ENCODE results near the gene EBF4. TPM values are rescaled to one million over a fixed set of nuclear protein-coding genes. Genes with fewer than 3 reads are reported as not detected.
A peak's percentile ranks its signal among the peaks of the same experiment; 100 is the strongest.

Gene EBF4
- total RNA-seq, 1 donor from 2014 or later = 5.9 TPM

DNA sequence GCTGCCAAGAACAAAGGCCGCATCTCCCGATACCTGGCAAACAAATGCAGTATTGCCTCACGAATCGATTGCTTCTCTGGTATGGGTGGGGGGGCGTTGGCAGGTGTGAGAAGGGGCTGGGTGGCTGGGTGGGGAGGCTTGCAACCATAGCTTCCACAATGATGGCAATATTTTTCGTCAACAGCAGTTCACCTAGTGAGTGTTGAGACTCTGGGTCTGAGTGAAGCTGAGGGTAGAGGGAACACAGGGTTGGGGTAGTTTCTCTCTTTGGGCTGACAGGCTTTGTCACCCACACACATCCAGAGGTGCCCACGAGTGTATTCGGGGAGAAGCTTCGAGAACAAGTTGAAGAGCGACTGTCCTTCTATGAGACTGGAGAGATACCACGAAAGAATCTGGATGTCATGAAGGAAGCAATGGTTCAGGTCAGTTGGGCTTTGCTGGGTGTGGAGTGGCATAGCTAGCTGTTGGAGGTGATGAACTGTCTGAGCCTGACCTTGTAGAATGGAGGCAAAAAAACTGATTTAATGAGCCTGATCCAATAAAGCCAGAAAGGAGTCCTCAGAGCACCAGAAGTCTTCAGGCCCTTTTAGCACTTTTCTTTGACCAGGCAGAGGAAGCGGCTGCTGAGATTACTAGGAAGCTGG is 36.0 kb upstream of the EBF4 start:
- H3K27ac Mint-ChIP-seq (ENCODE audit: unreplicated experiment) = no peak overlapping the region
- H3K27me3 Mint-ChIP-seq (ENCODE audit: unreplicated experiment) = peaks cover 5% of the 10 kb centered on the region
- peaks cover 27% of the 10 kb centered on the region for H3K4me1 Mint-ChIP-seq (ENCODE audit: unreplicated experiment)
- TF ChIP-seq, protein P1, sequence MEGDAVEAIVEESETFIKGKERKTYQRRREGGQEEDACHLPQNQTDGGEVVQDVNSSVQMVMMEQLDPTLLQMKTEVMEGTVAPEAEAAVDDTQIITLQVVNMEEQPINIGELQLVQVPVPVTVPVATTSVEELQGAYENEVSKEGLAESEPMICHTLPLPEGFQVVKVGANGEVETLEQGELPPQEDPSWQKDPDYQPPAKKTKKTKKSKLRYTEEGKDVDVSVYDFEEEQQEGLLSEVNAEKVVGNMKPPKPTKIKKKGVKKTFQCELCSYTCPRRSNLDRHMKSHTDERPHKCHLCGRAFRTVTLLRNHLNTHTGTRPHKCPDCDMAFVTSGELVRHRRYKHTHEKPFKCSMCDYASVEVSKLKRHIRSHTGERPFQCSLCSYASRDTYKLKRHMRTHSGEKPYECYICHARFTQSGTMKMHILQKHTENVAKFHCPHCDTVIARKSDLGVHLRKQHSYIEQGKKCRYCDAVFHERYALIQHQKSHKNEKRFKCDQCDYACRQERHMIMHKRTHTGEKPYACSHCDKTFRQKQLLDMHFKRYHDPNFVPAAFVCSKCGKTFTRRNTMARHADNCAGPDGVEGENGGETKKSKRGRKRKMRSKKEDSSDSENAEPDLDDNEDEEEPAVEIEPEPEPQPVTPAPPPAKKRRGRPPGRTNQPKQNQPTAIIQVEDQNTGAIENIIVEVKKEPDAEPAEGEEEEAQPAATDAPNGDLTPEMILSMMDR (IDR thresholded peaks at IDR 0.05; ENCODE audit: unreplicated experiment) = no peak
- H3K36me3 Mint-ChIP-seq (ENCODE audit: low read depth, unreplicated experiment) = peaks cover 69% of the 10 kb centered on the region
- no peak for DNase-seq (ENCODE audit: low spot score)
- H3K4me3 Mint-ChIP-seq (ENCODE audit: unreplicated experiment) = peak overlapping the region; percentile 42
- H3K9me3 Mint-ChIP-seq (ENCODE audit: unreplicated experiment) = no peaks in the 10 kb centered on the region

DNA sequence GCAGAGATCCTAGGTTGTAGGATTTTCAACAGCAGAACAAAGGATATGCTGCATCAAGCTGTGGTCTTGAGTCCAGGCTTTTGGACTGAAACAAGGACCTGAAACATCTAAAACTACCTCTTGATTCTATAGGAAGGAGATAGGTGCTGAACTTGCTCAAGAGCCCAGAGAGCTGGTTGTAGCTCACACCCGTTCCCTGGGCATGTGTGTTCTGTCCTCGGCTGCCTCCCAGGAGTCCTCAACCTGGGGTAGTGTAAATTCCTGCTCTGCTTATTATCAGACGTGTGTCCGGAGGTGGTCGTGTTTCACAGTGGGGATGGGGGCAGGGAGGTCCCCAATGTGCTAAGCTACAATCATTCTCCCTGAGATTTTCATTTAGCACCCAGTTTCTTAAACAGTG is 35.3 kb upstream of the EBF4 start:
- TF ChIP-seq, protein P1 (IDR thresholded peaks at IDR 0.05; ENCODE audit: unreplicated experiment) = no peak
- H3K27me3 Mint-ChIP-seq (ENCODE audit: unreplicated experiment) = peaks cover 5% of the 10 kb centered on the region
- H3K27ac Mint-ChIP-seq (ENCODE audit: unreplicated experiment) = no peak overlapping the region
- DNase-seq (ENCODE audit: low spot score) = no peak
- no peak overlapping the region for H3K4me3 Mint-ChIP-seq (ENCODE audit: unreplicated experiment)
- H3K4me1 Mint-ChIP-seq (ENCODE audit: unreplicated experiment) = peaks cover 28% of the 10 kb centered on the region
- no peaks in the 10 kb centered on the region for H3K9me3 Mint-ChIP-seq (ENCODE audit: unreplicated experiment)
- H3K36me3 Mint-ChIP-seq (ENCODE audit: low read depth, unreplicated experiment) = peaks cover 76% of the 10 kb centered on the region

DNA sequence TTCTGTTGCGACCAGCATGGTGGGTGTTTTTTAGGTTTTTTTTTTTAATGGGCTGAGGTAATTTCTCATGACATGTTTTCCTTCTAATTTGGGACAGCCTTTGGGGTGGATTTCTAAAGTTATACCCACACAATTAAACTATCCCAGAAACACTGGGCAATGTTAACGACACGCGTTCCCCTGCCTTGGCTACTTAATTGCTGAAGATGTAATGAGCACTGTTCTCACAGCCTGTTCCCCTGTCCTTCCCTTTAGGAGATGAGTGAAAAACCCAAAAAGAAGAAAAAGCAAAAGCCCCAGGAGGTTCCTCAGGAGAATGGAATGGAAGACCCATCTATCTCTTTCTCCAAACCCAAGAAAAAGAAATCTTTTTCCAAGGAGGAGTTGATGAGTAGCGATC is 34.9 kb upstream of the EBF4 start:
- Mint-ChIP-seq H3K4me1 (ENCODE audit: unreplicated experiment) (peaks cover 30% of the 10 kb centered on the region), H3K9me3 (ENCODE audit: unreplicated experiment) (no peaks in the 10 kb centered on the region), H3K27ac (ENCODE audit: unreplicated experiment) (peak overlapping the region; percentile 4), H3K4me3 (ENCODE audit: unreplicated experiment) (no peak overlapping the region), H3K36me3 (ENCODE audit: low read depth, unreplicated experiment) (peaks cover 78% of the 10 kb centered on the region), H3K27me3 (ENCODE audit: unreplicated experiment) (peaks cover 5% of the 10 kb centered on the region)
- DNase-seq (ENCODE audit: low spot score) = no peak
- TF ChIP-seq, protein P1 (IDR thresholded peaks at IDR 0.05; ENCODE audit: unreplicated experiment) = no peak

DNA sequence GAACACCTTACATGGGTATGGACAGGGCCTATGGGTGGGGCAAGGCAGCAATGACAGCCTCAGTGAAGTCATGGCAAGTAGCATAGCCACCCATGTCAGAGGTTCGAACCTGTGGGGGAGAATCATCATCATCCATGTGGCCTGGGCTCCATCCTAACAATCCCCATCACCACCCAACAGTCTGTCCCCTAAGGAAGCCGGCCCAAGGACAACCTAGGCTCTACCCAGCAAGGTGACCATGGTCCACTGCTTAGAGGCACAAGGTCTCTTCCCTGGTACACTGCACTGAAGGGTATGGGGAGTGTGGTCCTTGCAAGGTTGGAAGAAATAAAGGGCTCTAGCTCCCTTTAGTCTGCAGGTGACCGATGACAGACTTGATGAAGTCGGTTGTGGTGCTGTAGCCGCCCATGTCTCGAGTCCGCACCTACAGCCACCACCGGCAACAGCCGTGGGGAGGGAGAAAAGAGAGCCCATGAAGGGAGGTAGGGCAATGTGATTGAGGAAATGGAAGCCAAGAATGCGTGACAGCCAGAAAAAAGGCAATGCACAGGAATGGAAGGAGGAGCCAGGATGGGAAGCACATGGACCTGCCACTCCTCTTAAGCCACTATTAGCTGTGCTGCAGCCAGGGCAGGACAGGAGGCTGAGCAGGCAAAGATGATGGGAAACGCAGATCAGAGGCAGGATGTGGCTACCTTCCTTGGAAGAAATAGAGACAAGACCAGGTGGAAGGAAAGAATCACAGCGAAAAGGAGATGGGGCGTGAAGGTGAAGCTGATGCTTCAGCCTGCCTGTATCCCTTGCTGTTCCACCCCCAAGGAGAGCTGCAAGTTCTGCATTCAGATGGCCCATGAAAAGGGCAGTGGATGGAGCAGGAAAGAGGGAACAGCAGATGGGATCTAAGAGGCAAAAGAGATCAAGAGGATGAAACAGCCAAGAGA is 33.9 kb upstream of the EBF4 start:
- TF ChIP-seq, protein P1 (IDR thresholded peaks at IDR 0.05; ENCODE audit: unreplicated experiment) = no peak
- DNase-seq (ENCODE audit: low spot score) = no peak
- peaks cover 6% of the 10 kb centered on the region for H3K27me3 Mint-ChIP-seq (ENCODE audit: unreplicated experiment)
- no peaks in the 10 kb centered on the region for H3K9me3 Mint-ChIP-seq (ENCODE audit: unreplicated experiment)
- H3K36me3 Mint-ChIP-seq (ENCODE audit: low read depth, unreplicated experiment) = peaks cover 78% of the 10 kb centered on the region
- peaks cover 33% of the 10 kb centered on the region for H3K4me1 Mint-ChIP-seq (ENCODE audit: unreplicated experiment)
- peak overlapping the region; percentile 2 for H3K27ac Mint-ChIP-seq (ENCODE audit: unreplicated experiment)
- H3K4me3 Mint-ChIP-seq (ENCODE audit: unreplicated experiment) = peak overlapping the region; percentile 78

DNA sequence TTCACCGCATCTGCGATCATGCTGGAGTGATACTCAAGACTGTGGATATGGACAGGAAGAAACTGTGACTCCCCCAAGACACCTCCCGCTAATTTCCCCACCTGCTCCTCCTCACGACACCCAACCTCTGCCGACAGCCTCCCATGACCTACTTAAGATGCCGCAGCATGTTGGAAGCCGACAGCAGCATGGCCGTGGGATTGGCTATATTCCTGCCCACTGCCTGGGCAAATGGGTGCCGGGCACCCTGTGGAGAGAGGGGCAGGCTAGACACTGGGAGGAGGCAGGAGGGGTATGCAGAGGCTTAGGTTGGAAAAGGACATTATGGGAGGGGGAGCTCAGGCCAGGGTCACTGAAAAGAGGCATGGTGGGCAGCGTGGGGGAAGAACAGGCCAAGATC is 33.0 kb upstream of the EBF4 start:
- Mint-ChIP-seq H3K27ac (ENCODE audit: unreplicated experiment) (no peak overlapping the region), H3K9me3 (ENCODE audit: unreplicated experiment) (no peaks in the 10 kb centered on the region), H3K4me1 (ENCODE audit: unreplicated experiment) (peaks cover 32% of the 10 kb centered on the region), H3K36me3 (ENCODE audit: low read depth, unreplicated experiment) (peaks cover 77% of the 10 kb centered on the region), H3K27me3 (ENCODE audit: unreplicated experiment) (peaks cover 8% of the 10 kb centered on the region), H3K4me3 (ENCODE audit: unreplicated experiment) (peak overlapping the region; percentile 21)
- no peak for DNase-seq (ENCODE audit: low spot score)
- TF ChIP-seq, protein P1 (IDR thresholded peaks at IDR 0.05; ENCODE audit: unreplicated experiment) = no peak

Measured in endothelial cell (in vitro differentiated cells).